ENCODE results near the gene SHB. TPM values are rescaled to one million over a fixed set of nuclear protein-coding genes. Genes with fewer than 3 reads are reported as not detected.

Gene SHB
- polyA plus RNA-seq, 2 of the 4 experiments (the other 2 are of a cell fraction): 15.4 to 22.0 TPM

DNA sequence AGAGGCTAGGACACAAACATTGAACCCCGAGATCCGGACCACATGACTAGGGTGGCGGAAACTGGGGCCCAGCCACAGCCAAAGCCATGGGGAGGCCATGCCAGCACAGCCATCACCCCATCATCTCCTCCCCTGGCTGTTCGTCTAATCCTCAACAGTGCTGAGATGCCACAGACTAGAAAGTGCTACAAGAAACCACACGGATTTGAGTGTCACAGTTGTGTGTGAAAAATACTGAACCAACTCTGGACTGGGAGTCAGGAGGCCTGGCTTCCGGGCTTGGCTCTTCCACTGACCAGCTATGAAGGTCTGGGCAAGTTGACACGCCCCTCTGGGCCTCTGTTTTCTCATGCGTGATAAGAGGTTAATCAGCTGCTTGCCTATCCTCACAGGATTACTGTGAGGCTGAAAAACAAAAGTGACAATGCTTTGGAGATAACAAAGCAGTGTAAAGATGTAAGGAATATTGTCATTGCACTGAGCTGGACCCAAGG lies 38.8 kb upstream of the SHB start (continued):
- TF ChIP-seq RAD21 (conservative IDR thresholded peaks at IDR 0.05 in 1 of 2, IDR thresholded peaks at IDR 0.05 in 1 of 2) (no peak), NFE2L2 (conservative IDR thresholded peaks at IDR 0.05; ENCODE audit: low read length) (no peak)
- TF ChIP-seq, protein P1, sequence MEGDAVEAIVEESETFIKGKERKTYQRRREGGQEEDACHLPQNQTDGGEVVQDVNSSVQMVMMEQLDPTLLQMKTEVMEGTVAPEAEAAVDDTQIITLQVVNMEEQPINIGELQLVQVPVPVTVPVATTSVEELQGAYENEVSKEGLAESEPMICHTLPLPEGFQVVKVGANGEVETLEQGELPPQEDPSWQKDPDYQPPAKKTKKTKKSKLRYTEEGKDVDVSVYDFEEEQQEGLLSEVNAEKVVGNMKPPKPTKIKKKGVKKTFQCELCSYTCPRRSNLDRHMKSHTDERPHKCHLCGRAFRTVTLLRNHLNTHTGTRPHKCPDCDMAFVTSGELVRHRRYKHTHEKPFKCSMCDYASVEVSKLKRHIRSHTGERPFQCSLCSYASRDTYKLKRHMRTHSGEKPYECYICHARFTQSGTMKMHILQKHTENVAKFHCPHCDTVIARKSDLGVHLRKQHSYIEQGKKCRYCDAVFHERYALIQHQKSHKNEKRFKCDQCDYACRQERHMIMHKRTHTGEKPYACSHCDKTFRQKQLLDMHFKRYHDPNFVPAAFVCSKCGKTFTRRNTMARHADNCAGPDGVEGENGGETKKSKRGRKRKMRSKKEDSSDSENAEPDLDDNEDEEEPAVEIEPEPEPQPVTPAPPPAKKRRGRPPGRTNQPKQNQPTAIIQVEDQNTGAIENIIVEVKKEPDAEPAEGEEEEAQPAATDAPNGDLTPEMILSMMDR (IDR thresholded peaks at IDR 0.05): no peak

DNA sequence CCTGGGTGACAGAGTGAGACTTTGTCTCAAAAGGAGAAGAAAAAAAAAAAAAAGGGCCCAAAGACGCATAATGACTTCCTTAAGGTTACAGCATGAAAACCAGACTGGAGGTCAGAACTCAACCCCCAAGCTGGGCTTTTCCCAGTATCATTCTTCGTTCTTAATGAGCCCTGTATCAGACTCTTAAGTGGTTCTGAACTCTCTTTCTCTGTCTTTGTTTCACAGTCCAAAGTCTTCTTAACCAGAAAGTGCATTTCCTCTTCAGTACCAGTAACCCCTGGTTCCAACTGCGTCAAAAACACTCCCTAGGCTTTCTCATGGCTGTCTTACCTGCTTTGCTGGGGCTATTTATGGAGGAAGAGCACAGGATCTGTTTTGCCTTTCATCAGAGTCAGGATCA lies 38.4 kb upstream of the SHB start:
- TF ChIP-seq PHF8 (IDR thresholded peaks at IDR 0.05; ENCODE audit: borderline replicate concordance, low read depth) (no peak), SMC3 (IDR thresholded peaks at IDR 0.05) (no peak), CHD4 (IDR thresholded peaks at IDR 0.05; ENCODE audit: borderline replicate concordance) (no peak)
- TF ChIP-seq, protein P2, sequence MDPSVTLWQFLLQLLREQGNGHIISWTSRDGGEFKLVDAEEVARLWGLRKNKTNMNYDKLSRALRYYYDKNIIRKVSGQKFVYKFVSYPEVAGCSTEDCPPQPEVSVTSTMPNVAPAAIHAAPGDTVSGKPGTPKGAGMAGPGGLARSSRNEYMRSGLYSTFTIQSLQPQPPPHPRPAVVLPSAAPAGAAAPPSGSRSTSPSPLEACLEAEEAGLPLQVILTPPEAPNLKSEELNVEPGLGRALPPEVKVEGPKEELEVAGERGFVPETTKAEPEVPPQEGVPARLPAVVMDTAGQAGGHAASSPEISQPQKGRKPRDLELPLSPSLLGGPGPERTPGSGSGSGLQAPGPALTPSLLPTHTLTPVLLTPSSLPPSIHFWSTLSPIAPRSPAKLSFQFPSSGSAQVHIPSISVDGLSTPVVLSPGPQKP (IDR thresholded peaks at IDR 0.05; ENCODE audit: low read depth, low read length): no peak
- TF ChIP-seq, protein P3, sequence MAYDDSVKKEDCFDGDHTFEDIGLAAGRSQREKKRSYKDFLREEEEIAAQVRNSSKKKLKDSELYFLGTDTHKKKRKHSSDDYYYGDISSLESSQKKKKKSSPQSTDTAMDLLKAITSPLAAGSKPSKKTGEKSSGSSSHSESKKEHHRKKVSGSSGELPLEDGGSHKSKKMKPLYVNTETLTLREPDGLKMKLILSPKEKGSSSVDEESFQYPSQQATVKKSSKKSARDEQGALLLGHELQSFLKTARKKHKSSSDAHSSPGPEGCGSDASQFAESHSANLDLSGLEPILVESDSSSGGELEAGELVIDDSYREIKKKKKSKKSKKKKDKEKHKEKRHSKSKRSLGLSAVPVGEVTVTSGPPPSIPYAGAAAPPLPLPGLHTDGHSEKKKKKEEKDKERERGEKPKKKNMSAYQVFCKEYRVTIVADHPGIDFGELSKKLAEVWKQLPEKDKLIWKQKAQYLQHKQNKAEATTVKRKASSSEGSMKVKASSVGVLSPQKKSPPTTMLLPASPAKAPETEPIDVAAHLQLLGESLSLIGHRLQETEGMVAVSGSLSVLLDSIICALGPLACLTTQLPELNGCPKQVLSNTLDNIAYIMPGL (CRISPR knock-in tag; IDR thresholded peaks at IDR 0.05; ENCODE audit: borderline replicate concordance): no peak
- TF ChIP-seq, protein P4, sequence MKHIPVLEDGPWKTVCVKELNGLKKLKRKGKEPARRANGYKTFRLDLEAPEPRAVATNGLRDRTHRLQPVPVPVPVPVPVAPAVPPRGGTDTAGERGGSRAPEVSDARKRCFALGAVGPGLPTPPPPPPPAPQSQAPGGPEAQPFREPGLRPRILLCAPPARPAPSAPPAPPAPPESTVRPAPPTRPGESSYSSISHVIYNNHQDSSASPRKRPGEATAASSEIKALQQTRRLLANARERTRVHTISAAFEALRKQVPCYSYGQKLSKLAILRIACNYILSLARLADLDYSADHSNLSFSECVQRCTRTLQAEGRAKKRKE (CRISPR knock-in tag; IDR thresholded peaks at IDR 0.05; ENCODE audit: low read depth): no peak
- Histone ChIP-seq H3K27ac (no peak overlapping the region), H3K4me1 (no peaks in the 10 kb centered on the region), H3K4me2 (no peak overlapping the region), H3K4me3 (no peak overlapping the region), H3K9me3 (peaks cover 11% of the 10 kb centered on the region; the same call in 1 of the 3 replicates)
- ChIA-PET POLR2A (no interaction called here), CTCF (interaction anchor here (0.7 to 3.2 kb wide), 2 partner anchors 14 to 20 kb away, joined by 3 to 24 read pairs; no protein-coding TSS in a partner anchor)
- ATAC-seq (no peak), FAIRE-seq (no peak), DNase-seq (ENCODE audit: low read depth in 1 of 2, low spot score in 1 of 2) (no peak)
- 75% methylated on average over 3 of the region's 3 CpGs for WGBS (ENCODE audit: missing lambda C conversion rate)

DNA sequence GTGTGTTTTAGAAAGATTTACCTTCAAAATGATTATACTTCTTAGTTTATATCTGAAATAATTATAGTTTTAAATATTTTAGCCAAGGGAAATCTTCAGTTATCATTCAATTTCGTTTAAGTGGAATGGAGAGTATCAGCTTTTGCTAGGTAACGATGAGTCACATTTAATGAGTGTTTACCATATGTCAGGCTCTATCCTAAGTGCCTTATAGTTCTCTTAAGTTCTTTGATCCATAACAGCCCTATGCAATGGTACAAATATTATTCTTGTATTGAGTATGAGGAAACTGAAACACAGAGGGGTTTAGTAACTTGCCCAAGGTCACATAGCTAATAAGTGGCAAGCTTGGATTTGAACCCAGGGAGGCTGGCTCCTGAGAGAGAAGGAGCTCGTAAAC lies 37.5 kb upstream of the SHB start:
- TF ChIP-seq TP53 (CRISPR knock-in tag; IDR thresholded peaks at IDR 0.05): no peak
- TF ChIP-seq RAD21 (conservative IDR thresholded peaks at IDR 0.05 in 1 of 2, IDR thresholded peaks at IDR 0.05 in 1 of 2): no peak
- TF ChIP-seq TFCP2L1 (CRISPR knock-in tag; IDR thresholded peaks at IDR 0.05): no peak
- no peak for TF ChIP-seq SREBF2 (IDR thresholded peaks at IDR 0.05)
- TF ChIP-seq, protein P5, sequence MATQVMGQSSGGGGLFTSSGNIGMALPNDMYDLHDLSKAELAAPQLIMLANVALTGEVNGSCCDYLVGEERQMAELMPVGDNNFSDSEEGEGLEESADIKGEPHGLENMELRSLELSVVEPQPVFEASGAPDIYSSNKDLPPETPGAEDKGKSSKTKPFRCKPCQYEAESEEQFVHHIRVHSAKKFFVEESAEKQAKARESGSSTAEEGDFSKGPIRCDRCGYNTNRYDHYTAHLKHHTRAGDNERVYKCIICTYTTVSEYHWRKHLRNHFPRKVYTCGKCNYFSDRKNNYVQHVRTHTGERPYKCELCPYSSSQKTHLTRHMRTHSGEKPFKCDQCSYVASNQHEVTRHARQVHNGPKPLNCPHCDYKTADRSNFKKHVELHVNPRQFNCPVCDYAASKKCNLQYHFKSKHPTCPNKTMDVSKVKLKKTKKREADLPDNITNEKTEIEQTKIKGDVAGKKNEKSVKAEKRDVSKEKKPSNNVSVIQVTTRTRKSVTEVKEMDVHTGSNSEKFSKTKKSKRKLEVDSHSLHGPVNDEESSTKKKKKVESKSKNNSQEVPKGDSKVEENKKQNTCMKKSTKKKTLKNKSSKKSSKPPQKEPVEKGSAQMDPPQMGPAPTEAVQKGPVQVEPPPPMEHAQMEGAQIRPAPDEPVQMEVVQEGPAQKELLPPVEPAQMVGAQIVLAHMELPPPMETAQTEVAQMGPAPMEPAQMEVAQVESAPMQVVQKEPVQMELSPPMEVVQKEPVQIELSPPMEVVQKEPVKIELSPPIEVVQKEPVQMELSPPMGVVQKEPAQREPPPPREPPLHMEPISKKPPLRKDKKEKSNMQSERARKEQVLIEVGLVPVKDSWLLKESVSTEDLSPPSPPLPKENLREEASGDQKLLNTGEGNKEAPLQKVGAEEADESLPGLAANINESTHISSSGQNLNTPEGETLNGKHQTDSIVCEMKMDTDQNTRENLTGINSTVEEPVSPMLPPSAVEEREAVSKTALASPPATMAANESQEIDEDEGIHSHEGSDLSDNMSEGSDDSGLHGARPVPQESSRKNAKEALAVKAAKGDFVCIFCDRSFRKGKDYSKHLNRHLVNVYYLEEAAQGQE (IDR thresholded peaks at IDR 0.05): no peak
- TF ChIP-seq, protein P6, sequence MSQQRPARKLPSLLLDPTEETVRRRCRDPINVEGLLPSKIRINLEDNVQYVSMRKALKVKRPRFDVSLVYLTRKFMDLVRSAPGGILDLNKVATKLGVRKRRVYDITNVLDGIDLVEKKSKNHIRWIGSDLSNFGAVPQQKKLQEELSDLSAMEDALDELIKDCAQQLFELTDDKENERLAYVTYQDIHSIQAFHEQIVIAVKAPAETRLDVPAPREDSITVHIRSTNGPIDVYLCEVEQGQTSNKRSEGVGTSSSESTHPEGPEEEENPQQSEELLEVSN (IDR thresholded peaks at IDR 0.05; ENCODE audit: borderline replicate concordance, low read depth): no peak
- no peak for TF ChIP-seq KDM5A (IDR thresholded peaks at IDR 0.05)
- TF ChIP-seq ZC3H11A (IDR thresholded peaks at IDR 0.05): no peak
- TF ChIP-seq HOXB13 (CRISPR knock-in tag; IDR thresholded peaks at IDR 0.05; ENCODE audit: low read depth): no peak
- TF ChIP-seq JUNB (IDR thresholded peaks at IDR 0.05): no peak
- FAIRE-seq (no peak), DNase-seq (ENCODE audit: low read depth in 1 of 2, low spot score in 1 of 2) (no peak), ATAC-seq (no peak)
- Histone ChIP-seq H3K4me2 (no peak overlapping the region), H3K4me1 (no peaks in the 10 kb centered on the region), H3K9me3 (peaks cover 5% of the 10 kb centered on the region; the same call in 1 of the 3 replicates), H3K27ac (no peak overlapping the region), H3K4me3 (no peak overlapping the region)
- CTCF ChIA-PET: interaction anchor here (0.8 to 2.2 kb wide), 4 partner anchors 9 to 192 kb away, joined by 3 to 20 read pairs (median 4); no protein-coding TSS in a partner anchor
- 58% methylated on average over 3 of the region's 3 CpGs for WGBS (ENCODE audit: missing lambda C conversion rate)
- POLR2A ChIA-PET: no interaction called here

All from A549 (cell line).